K562 (cell line): ENCODE measurements around the gene SUPT3H. TPM values are rescaled to one million over a fixed set of nuclear protein-coding genes. Genes with fewer than 3 reads are reported as not detected.

Experiments used
- ATAC-seq: fragments of 200-7000 bp; cut with Tn5 transposase; 3 replicates; pipeline ENCODE4 v1.9.1; 2020; ENCODE audit warnings: moderate library complexity
- BruUV-seq: library from RNA; stranded (reverse); fragments of 400-500 nt; replicated peaks from 2 replicates; lab custom pipeline; 2021; lab: Mats Ljungman, UMichigan
- CTCF ChIA-PET: fragments of 300-600 bp; formaldehyde crosslinking; extraction: SDS; loops from one replicate; lab custom pipeline; 2021; ENCODE audit warnings: low intra/inter-chr PET ratio; lab: Yijun Ruan, JAX
- POLR2A ChIA-PET: fragments of 300-600, 350-650 bp; sonication (Branson Sonifier 250); formaldehyde crosslinking; extraction: SDS; loops from one replicate; lab custom pipeline; 2021; ENCODE audit warnings: antibody characterized with exemption, inconsistent platforms; lab: Yijun Ruan, JAX
- DNase-seq, 4 experiments: peaks; one replicate each; pipeline versions ENCODE4 v3.0.0 to v3.0.0-alpha.2; 2011 to 2018; ENCODE audit warnings: low spot score in 3 of 4, mixed read lengths in 3 of 4; ENCODE audit errors: extremely low read depth in 1 of 4
- FAIRE-seq: peaks from 2 replicates; lab custom pipeline; 2011; peaks lifted over from hg19 to GRCh38; lab: Jason Lieb, UNC
- H2AFZ ChIP-seq: 2 replicates; pipeline ENCODE4 v1.6.0; 2011; ENCODE audit warnings: low read depth, low read length, control low read depth, inconsistent platforms
- H3K27ac ChIP-seq: fragments of 200-600 bp; 3 replicates; pipeline ENCODE4 v1.8.0; 2011; ENCODE audit warnings: low read depth, mild to moderate bottlenecking, control low read depth, inconsistent platforms, low read length, moderate library complexity, mixed read lengths; ENCODE audit errors: extremely low read depth
- H3K27me3 ChIP-seq, 2 experiments: fragments of 300-600 bp in 1 of 2; 2 replicates in 1 of 2; 3 replicates in 1 of 2; pipeline versions ENCODE4 v1.6.0 to v1.8.0; 2011; ENCODE audit warnings: inconsistent platforms in 2 of 2, low read length in 2 of 2, mild to moderate bottlenecking in 1 of 2, mixed read lengths in 1 of 2, moderate library complexity in 1 of 2; ENCODE audit not compliant: control insufficient read depth in 2 of 2, insufficient read depth in 2 of 2
- H3K36me3 ChIP-seq: fragments of 300-600 bp; 3 replicates; pipeline ENCODE4 v1.8.0; 2011; ENCODE audit warnings: mild to moderate bottlenecking, low read length, inconsistent platforms; ENCODE audit not compliant: control insufficient read depth, insufficient read depth
- H3K4me1 ChIP-seq, 2 experiments: fragments of 200-600 bp in 1 of 2; replicated peaks in 1 of 2; 2 replicates in 1 of 2; 3 replicates in 1 of 2; pipeline versions ENCODE4 v1.5.1 to v1.8.0; 2011; ENCODE audit warnings: inconsistent platforms in 2 of 2, low read length in 2 of 2, mild to moderate bottlenecking in 1 of 2, mixed read lengths in 1 of 2, moderate library complexity in 1 of 2; ENCODE audit not compliant: control insufficient read depth in 2 of 2, insufficient read depth in 2 of 2
- H3K4me2 ChIP-seq: 2 replicates; pipeline ENCODE4 v1.6.1; 2011; ENCODE audit warnings: low read length, control low read depth, inconsistent platforms, mixed read lengths; ENCODE audit not compliant: insufficient read depth
- H3K4me3 ChIP-seq: fragments of 200-600 bp; sonication (generic), shearing (Covaris generic); 2 replicates; pipeline ENCODE4 v1.5.1; 2016; ENCODE audit warnings: control low read depth, inconsistent platforms
- H3K79me2 ChIP-seq: fragments of 200-600 bp; 3 replicates; pipeline ENCODE4 v1.8.0; 2011; ENCODE audit warnings: low read length, inconsistent platforms; ENCODE audit not compliant: control insufficient read depth, insufficient read depth
- H3K9ac ChIP-seq, 2 experiments: 2 replicates each; pipeline versions ENCODE4 v1.6.0 to v1.6.1; 2011; ENCODE audit warnings: low read depth in 2 of 2, low read length in 2 of 2, control low read depth in 1 of 2, inconsistent platforms in 1 of 2, mild to moderate bottlenecking in 1 of 2, mixed read lengths in 1 of 2; ENCODE audit not compliant: insufficient read depth in 1 of 2
- H3K9me1 ChIP-seq: one replicate; pipeline ENCODE4 v1.6.0; 2011; ENCODE audit warnings: inconsistent platforms, mild to moderate bottlenecking, low read length, moderate library complexity; ENCODE audit not compliant: control insufficient read depth, insufficient read depth
- H3K9me3 ChIP-seq: replicated peaks from 2 replicates; pipeline ENCODE4 v1.5.1; 2011; ENCODE audit warnings: low read depth, low read length, inconsistent platforms; ENCODE audit not compliant: control insufficient read depth, insufficient read depth
- H4K20me1 ChIP-seq: replicated peaks from 2 replicates; pipeline ENCODE4 v1.6.1; 2011; ENCODE audit warnings: low read length, inconsistent platforms, mixed read lengths; ENCODE audit not compliant: control insufficient read depth, insufficient read depth
- ATF1 ChIP-seq, 2 experiments: fragments of 450-650 bp in 1 of 2; IDR thresholded peaks; 2 replicates each; pipeline ENCODE4 v1.6.1; 2016; ENCODE audit warnings: missing compliant biosample characterization in 1 of 2, missing genetic modification characterization in 1 of 2
- CREBBP ChIP-seq: IDR thresholded peaks from one replicate; pipeline ENCODE4 v1.6.1; 2012; ENCODE audit warnings: low read depth, mild to moderate bottlenecking, control low read depth, inconsistent platforms, low read length
- CREM ChIP-seq: IDR thresholded peaks from 2 replicates; pipeline ENCODE4 v1.6.1; 2014; ENCODE audit warnings: antibody characterized with exemption, low read depth
- FIP1L1 ChIP-seq: fragments of 200-400 bp; formaldehyde crosslinking; IDR thresholded peaks from 2 replicates; pipeline ENCODE4 v1.6.1; 2018; ENCODE audit warnings: mild to moderate bottlenecking, low read depth, low read length; ENCODE audit not compliant: poor library complexity, severe bottlenecking
- GABPB2 ChIP-seq: fragments of 250-450 bp; sonication (Bioruptor Pico); conservative IDR thresholded peaks from 2 replicates; pipeline ENCODE4 v1.5.1; 2021; ENCODE audit warnings: mild to moderate bottlenecking
- IFI16 ChIP-seq: fragments of 250-450 bp; sonication (Bioruptor Pico); IDR thresholded peaks from 2 replicates; pipeline ENCODE4 v2.1.2; 2022; ENCODE audit warnings: mild to moderate bottlenecking, inconsistent platforms
- MAFF ChIP-seq: IDR thresholded peaks from 2 replicates; pipeline ENCODE4 v1.6.1; 2012; ENCODE audit warnings: low read length, improper control_type of control experiment
- MBD2 ChIP-seq: sonication (generic); IDR thresholded peaks from 2 replicates; pipeline ENCODE4 v1.6.1; 2016; ENCODE audit warnings: low read depth, borderline replicate concordance
- NFE2 ChIP-seq: IDR thresholded peaks from 2 replicates; pipeline ENCODE4 v1.6.1; 2014; ENCODE audit warnings: antibody characterized with exemption, low read depth
- NFE2L1 ChIP-seq: fragments of 450-650 bp; IDR thresholded peaks from 2 replicates; pipeline ENCODE4 v1.6.1; 2016; ENCODE audit warnings: missing genetic modification characterization, low read depth, mild to moderate bottlenecking, missing compliant biosample characterization, moderate library complexity, borderline replicate concordance
- RB1 ChIP-seq: fragments of 450-650 bp; IDR thresholded peaks from 2 replicates; pipeline ENCODE4 v1.6.1; 2017; ENCODE audit warnings: low read depth, mild to moderate bottlenecking
- RBM17 ChIP-seq: fragments of 200-400 bp; formaldehyde crosslinking; IDR thresholded peaks from 2 replicates; pipeline ENCODE4 v1.6.1; 2017; ENCODE audit warnings: low read depth, mild to moderate bottlenecking, low read length, borderline replicate concordance
- SAFB ChIP-seq: fragments of 200-400 bp; formaldehyde crosslinking; IDR thresholded peaks from 2 replicates; pipeline ENCODE4 v1.6.1; 2017; ENCODE audit warnings: low read depth, low read length, borderline replicate concordance
- ZNF253 ChIP-seq: fragments of 250-450 bp; sonication (Bioruptor Pico); conservative IDR thresholded peaks from 2 replicates; pipeline ENCODE4 v1.6.1; 2021; ENCODE audit warnings: mild to moderate bottlenecking
- WGBS: fragments of 100-300 bp; shearing (Covaris generic); methylation state at CpG from one replicate; pipeline ENCODE4 v1.1.6; 2016; ENCODE audit warnings: low coverage, mixed read lengths; ENCODE audit not compliant: insufficient coverage; ENCODE audit errors: missing lambda C conversion rate; 5-methylcytosine and 5-hydroxymethylcytosine counted together
- in situ Hi-C: fragments of 300-500 bp; cut with MboI; formaldehyde crosslinking; loops from 4 replicates; pipeline ENCODE4 v1.15.0; 2018; ENCODE audit warnings: inconsistent platforms, mixed read lengths
- intact Hi-C: fragments of 100-400 bp; cut with micrococcal nuclease; formaldehyde crosslinking; loops from 2 replicates; pipeline ENCODE4 v1.14.2; 2022
- polyA plus RNA-seq, 8 experiments: library from polyadenylated mRNA; depleted of rRNA in 4 of 8; stranded (reverse) in 5 of 8; unstranded in 3 of 8; fragments of >200 nt; fragmentation: Nextera tagmentation in 2 of 8; fragmentation: Illumina TruSeq in 1 of 8; extraction: Ambion mirVana in 2 of 8; extraction: Trizol in 1 of 8; gene quantifications; 2 replicates each; pipeline versions ENCODE4 v1.2.1 to v1.2.3, GENCODE V29; 2011 to 2014; ENCODE audit warnings: inconsistent platforms in 1 of 8, missing spikeins in 1 of 8
- total RNA-seq, 7 experiments: library from RNA; depleted of rRNA in 6 of 7; stranded (reverse); fragments of >200 nt in 6 of 7; fragmentation: Illumina TruSeq in 2 of 7; extraction: Trizol in 2 of 7; gene quantifications; 2 replicates each; pipeline versions ENCODE4 v1.2.1 to v1.2.3, GENCODE V29; 2011 to 2021; ENCODE audit warnings: low replicate concordance in 1 of 7
- TF ChIP-seq, protein P1 (sequence below): fragments of 250-450 bp; sonication (Bioruptor Pico); IDR thresholded peaks from 2 replicates; pipeline ENCODE4 v1.5.1; 2021; ENCODE audit warnings: mild to moderate bottlenecking
- TF ChIP-seq, protein P2 (sequence below): fragments of 450-650 bp; IDR thresholded peaks from 2 replicates; pipeline ENCODE4 v1.6.1; 2016
- TF ChIP-seq, protein P3 (sequence below): sonication (generic); formaldehyde crosslinking; IDR thresholded peaks from 2 replicates; pipeline ENCODE4 v1.8.1; 2023; ENCODE audit warnings: mild to moderate bottlenecking, missing genetic modification reagents, moderate library complexity

Gene SUPT3H
- total and polyA plus RNA-seq, 9 of the 15 experiments (the other 6 are each of a cell fraction or from before 2014, with no cell fraction given), result 7.2 to 16.3 (median 11.9) TPM

DNA sequence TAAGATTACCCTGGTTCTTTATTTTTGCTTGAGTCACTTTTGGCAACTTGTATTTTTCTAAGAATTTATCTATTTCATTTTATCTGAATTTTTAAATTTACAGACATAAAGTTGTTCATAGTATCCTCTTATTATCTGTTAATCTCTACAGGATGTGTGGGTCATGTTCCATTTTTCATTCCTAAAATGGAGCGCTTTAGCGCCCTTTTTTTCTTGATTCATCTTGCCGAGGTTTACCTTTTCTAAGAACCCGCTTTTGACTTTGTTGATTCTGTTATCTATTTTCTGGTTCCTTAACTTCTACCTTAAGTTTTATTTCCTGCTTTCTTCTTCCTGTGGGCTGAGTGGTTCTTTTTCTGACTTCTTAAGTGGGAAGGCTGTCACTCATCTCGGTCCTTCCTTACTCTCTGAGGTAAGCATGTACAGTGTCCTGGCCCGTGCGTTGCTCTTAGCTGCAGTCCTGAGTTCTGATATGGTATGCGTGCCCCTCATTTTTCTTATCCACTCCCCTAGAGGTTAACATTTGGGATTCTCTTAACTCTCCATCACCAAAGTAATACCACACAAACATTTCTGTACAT, 590.4 kb downstream of the SUPT3H start (continued):
- TF ChIP-seq, protein P1, sequence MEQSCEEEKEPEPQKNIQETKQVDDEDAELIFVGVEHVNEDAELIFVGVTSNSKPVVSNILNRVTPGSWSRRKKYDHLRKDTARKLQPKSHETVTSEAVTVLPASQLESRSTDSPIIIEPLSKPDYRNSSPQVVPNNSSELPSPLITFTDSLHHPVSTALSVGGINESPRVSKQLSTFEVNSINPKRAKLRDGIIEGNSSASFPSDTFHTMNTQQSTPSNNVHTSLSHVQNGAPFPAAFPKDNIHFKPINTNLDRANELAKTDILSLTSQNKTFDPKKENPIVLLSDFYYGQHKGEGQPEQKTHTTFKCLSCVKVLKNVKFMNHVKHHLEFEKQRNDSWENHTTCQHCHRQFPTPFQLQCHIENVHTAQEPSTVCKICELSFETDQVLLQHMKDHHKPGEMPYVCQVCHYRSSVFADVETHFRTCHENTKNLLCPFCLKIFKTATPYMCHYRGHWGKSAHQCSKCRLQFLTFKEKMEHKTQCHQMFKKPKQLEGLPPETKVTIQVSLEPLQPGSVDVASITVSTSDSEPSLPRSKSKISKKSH (CRISPR knock-in tag), result no peak

DNA sequence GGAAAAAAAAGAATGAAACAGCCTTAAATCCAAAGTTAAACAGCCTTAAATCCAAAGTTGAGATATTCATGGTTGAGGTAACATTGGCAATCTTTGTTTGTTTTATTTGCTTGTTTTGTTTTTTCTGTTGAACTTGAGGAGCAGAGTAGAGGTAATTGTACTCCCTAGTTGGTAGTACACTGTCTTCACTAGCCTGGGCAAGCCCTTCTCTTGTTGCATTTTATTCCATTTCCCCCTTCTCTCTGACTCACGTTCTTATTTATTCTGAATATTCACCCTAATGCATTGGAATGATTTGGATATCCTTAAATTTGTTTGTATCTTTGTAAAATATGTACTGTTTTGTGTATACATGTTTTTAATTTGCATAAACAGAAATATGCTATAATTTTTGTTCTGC, 592.6 kb downstream of the SUPT3H start:
- Histone ChIP-seq H3K36me3 (no peaks in the 10 kb centered on the region), H3K4me2 (no peak overlapping the region), H3K4me3 (no peak overlapping the region), H3K9me3 (no peaks in the 10 kb centered on the region), H4K20me1 (no peaks in the 10 kb centered on the region), H3K79me2 (no peaks in the 10 kb centered on the region), H2AFZ (no peak overlapping the region), H3K27ac (no peak overlapping the region), H3K27me3 (peaks cover 11 to 27% of the 10 kb centered on the region in 2 experiments; a peak in 4 of 5 replicates), H3K4me1 (no peaks in the 10 kb centered on the region), H3K9ac (no peak overlapping the region), H3K9me1 (no peaks in the 10 kb centered on the region)
- 5% methylated on average over 1 of the region's 1 CpG for WGBS
- FAIRE-seq (no peak), DNase-seq (no peak), ATAC-seq (no peak)
- in situ Hi-C loops, result no loop called here
- intact Hi-C loops, result no loop called here
- no TSS peak for BruUV-seq
- ChIA-PET CTCF (no interaction called here), POLR2A (interaction anchor here (1.0 kb wide), 1 partner anchor 11 kb away, joined by 3 read pairs; no protein-coding TSS in a partner anchor)
- TF ChIP-seq MBD2, result no peak
- TF ChIP-seq, protein P2, sequence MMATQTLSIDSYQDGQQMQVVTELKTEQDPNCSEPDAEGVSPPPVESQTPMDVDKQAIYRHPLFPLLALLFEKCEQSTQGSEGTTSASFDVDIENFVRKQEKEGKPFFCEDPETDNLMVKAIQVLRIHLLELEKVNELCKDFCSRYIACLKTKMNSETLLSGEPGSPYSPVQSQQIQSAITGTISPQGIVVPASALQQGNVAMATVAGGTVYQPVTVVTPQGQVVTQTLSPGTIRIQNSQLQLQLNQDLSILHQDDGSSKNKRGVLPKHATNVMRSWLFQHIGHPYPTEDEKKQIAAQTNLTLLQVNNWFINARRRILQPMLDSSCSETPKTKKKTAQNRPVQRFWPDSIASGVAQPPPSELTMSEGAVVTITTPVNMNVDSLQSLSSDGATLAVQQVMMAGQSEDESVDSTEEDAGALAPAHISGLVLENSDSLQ, result no peak
- TF ChIP-seq NFE2, result no peak
- TF ChIP-seq GABPB2 (CRISPR knock-in tag), result no peak
- TF ChIP-seq MAFF, result no peak
- TF ChIP-seq RBM17, result no peak
- no peak for TF ChIP-seq ZNF253 (CRISPR knock-in tag)
- TF ChIP-seq NFE2L1 (tag), result no peak
- TF ChIP-seq, protein P3, sequence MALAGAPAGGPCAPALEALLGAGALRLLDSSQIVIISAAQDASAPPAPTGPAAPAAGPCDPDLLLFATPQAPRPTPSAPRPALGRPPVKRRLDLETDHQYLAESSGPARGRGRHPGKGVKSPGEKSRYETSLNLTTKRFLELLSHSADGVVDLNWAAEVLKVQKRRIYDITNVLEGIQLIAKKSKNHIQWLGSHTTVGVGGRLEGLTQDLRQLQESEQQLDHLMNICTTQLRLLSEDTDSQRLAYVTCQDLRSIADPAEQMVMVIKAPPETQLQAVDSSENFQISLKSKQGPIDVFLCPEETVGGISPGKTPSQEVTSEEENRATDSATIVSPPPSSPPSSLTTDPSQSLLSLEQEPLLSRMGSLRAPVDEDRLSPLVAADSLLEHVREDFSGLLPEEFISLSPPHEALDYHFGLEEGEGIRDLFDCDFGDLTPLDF (CRISPR knock-in tag), result no peak
- no peak for TF ChIP-seq SAFB
- TF ChIP-seq ATF1 (CRISPR knock-in tag; IDR thresholded peaks at IDR 0.05), result no peak
- TF ChIP-seq ATF1 (tag; IDR thresholded peaks at IDR 0.05), result no peak
- no peak for TF ChIP-seq FIP1L1
- TF ChIP-seq IFI16 (CRISPR knock-in tag), result no peak
- TF ChIP-seq CREBBP, result no peak
- TF ChIP-seq RB1, result no peak
- TF ChIP-seq CREM, result no peak
